ENCODE results near the gene TTBK1.

DNA sequence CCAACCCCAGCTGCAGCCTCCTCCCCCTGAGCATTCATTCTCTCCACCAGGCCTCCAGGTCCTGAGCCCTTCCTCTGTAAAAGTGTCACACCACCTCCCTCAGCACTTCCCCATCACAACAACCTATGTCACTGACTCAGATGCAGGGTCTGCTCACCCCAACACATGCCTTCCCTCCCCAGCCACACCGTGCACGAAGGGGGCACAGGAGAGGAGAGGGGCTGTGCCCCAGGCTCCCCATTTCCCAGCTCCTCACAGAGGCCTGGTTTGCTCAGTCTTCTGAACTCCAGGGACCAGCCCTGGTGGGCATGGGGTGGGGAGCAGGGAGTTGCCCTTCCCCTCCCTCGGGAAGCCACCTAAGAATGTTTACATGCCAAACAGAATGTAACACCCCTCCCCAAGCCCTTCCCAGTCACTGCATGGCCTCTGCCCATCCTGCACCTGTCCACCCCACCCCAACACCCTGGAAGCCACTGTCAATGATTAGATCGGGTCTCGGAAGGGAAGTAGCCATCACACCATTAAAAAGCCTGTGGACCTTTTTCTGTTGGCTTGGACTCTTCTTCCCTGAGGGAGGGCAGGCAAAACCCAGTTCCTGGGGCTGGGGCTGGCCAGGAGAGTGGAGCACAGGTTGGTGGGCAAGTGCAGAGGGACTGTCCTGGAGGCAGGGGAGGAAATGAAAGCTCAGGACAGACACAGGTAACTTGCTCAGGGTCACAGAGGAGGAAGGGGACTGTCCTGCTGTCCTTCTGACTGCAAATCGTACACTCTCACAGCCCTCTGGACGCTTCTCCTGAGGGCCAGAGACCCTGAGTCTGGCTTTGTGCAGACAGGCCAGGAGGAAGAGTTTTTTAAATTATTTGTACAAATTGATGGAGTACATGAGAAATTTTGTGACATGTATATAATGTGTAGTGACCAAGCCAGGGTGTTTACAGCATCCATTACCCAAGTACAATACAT is 44.7 kb downstream of the TTBK1 start:
- TF ChIP-seq ZNF317 (CRISPR knock-in tag; IDR thresholded peaks at IDR 0.05; ENCODE audit: borderline replicate concordance, low read depth), result no peak
- TF ChIP-seq CTCF (IDR thresholded peaks at IDR 0.05), result no peak
- no peak for TF ChIP-seq ATF2 (CRISPR knock-in tag; IDR thresholded peaks at IDR 0.05; ENCODE audit: borderline replicate concordance, low read depth)
- no peak for TF ChIP-seq FOXK1 (CRISPR knock-in tag; IDR thresholded peaks at IDR 0.05)
- TF ChIP-seq NFE2L1 (CRISPR knock-in tag; IDR thresholded peaks at IDR 0.05), result no peak
- TF ChIP-seq GRHL2 (CRISPR knock-in tag; IDR thresholded peaks at IDR 0.05; ENCODE audit: insufficient replicate concordance, severe bottlenecking), result no peak
- no peak for TF ChIP-seq CBFB (CRISPR knock-in tag; IDR thresholded peaks at IDR 0.05; ENCODE audit: low read depth)
- TF ChIP-seq ETV6 (CRISPR knock-in tag; IDR thresholded peaks at IDR 0.05), result no peak

Measured in WTC11 (cell line).